GM18508 (cell line): ENCODE measurements around the gene IFT20.

ENCODE experiments used
- ATAC-seq: cut with Tn5 transposase; IDR thresholded peaks from one replicate; pipeline ENCODE4 v1.9.1; 2021; ENCODE audit warnings: moderate number of reproducible peaks; ENCODE audit not compliant: insufficient read depth, unreplicated experiment

Gene IFT20

GRCh38 chr17:28335201-28335958 is at the start of gene IFT20, which contains the start of gene TNFAIP1:
TSS of gene IFT20 (minus strand) at chr17:28335472. CDS start at chr17:28331985, 3,487 bp downstream.
TSS of gene TNFAIP1 (plus strand) at chr17:28335761. CDS start at chr17:28339522, 3,761 bp downstream.
- ATAC-seq: peak; percentile 92

- ATAC-seq: no peak
These were observed 49.7 kb upstream of the IFT20 start for GRCh38 chr17:28385037-28385400.

GRCh38 chr17:28384281-28385036 is 49.2 kb upstream of the IFT20 start:
- no peak for ATAC-seq

GRCh38 chr17:28381141-28381825 is 46.0 kb upstream of the IFT20 start:
- ATAC-seq: no peak

- no peak for ATAC-seq
These were observed 44.8 kb upstream of the IFT20 start for GRCh38 chr17:28379814-28380801.

GRCh38 chr17:28372945-28373274 is 37.6 kb upstream of the IFT20 start:
- no peak for ATAC-seq

- no peak for ATAC-seq
These were observed 37.1 kb upstream of the IFT20 start for GRCh38 chr17:28372203-28372944.

- ATAC-seq: no peak
These were observed 36.3 kb upstream of the IFT20 start, which contains the start of gene SARM1 for GRCh38 chr17:28371245-28372202. TSS of gene SARM1 (plus strand) at chr17:28371694. CDS start at chr17:28372033, 339 bp downstream.

- no peak for ATAC-seq
These were observed 35.5 kb upstream of the IFT20 start for GRCh38 chr17:28370744-28371103.

- no peak for ATAC-seq
These were observed 34.9 kb upstream of the IFT20 start, which contains the start of gene VTN for GRCh38 chr17:28370035-28370743. TSS of gene VTN (minus strand) at chr17:28370307. CDS start at chr17:28370203, 104 bp downstream.

GRCh38 chr17:28369684-28370034 is 34.4 kb upstream of the IFT20 start:
- ATAC-seq: no peak

- no peak for ATAC-seq
These were observed 33.8 kb upstream of the IFT20 start for GRCh38 chr17:28368915-28369683.

GRCh38 chr17:28368306-28368831 is 33.1 kb upstream of the IFT20 start:
- no peak for ATAC-seq

- no peak for ATAC-seq
These were observed 32.5 kb upstream of the IFT20 start for GRCh38 chr17:28367641-28368305.

- ATAC-seq: no peak
These were observed 31.3 kb upstream of the IFT20 start for GRCh38 chr17:28366605-28367004.

GRCh38 chr17:28365487-28365886 is 30.2 kb upstream of the IFT20 start:
- ATAC-seq: no peak
